GM18870 (cell line): ENCODE measurements around the gene PCDHB15.
"Not testable (repeated sequence)": the region's sequence is repeated elsewhere in the genome, so short reads cannot be mapped to it uniquely, and the experiment has no call there.

Source experiments
- ATAC-seq: cut with Tn5 transposase; IDR thresholded peaks from one replicate; pipeline ENCODE4 v1.9.1; 2021; ENCODE audit warnings: moderate library complexity; ENCODE audit not compliant: unreplicated experiment

The PCDHB15 gene

GRCh38 chr5:141245250-141245717 is at the start of gene PCDHB15:
Gene PCDHB15, plus strand, starts transcription at chr5:141245395. Its CDS starts 184 bp downstream, at chr5:141245579.
- no peak for ATAC-seq

- no peak for ATAC-seq
These were observed 48.8 kb upstream of the PCDHB15 start for GRCh38 chr5:141196363-141196762.

- ATAC-seq, result no peak
These were observed 45.6 kb upstream of the PCDHB15 start, which contains the start of gene PCDHB11 for GRCh38 chr5:141199359-141200235. Gene PCDHB11, plus strand, starts transcription at chr5:141199627. Its CDS starts 148 bp downstream, at chr5:141199775.

GRCh38 chr5:141201126-141201525 is 44.1 kb upstream of the PCDHB15 start:
- ATAC-seq, result not testable (repeated sequence)

- not testable (repeated sequence) for ATAC-seq
These were observed 43.5 kb upstream of the PCDHB15 start for GRCh38 chr5:141201646-141202045.

GRCh38 chr5:141208478-141208877 is 36.7 kb upstream of the PCDHB15 start, which contains the start of gene PCDHB12:
Gene PCDHB12, plus strand, starts transcription at chr5:141208719. Its CDS starts 189 bp downstream, at chr5:141208908.
- no peak for ATAC-seq

- not testable (repeated sequence) for ATAC-seq
These were observed 34.9 kb upstream of the PCDHB15 start for GRCh38 chr5:141210281-141210680.

GRCh38 chr5:141210849-141211248 is 34.3 kb upstream of the PCDHB15 start:
- ATAC-seq, result not testable (repeated sequence)

- ATAC-seq, result not testable (repeated sequence)
These were observed 31.4 kb upstream of the PCDHB15 start, which contains the start of gene PCDHB13 for GRCh38 chr5:141213656-141214339. Gene PCDHB13, plus strand, starts transcription at chr5:141213919. Its CDS starts 205 bp downstream, at chr5:141214124.

- ATAC-seq, result not testable (repeated sequence)
These were observed 30.6 kb upstream of the PCDHB15 start for GRCh38 chr5:141214583-141214982.

GRCh38 chr5:141215504-141215903 is 29.7 kb upstream of the PCDHB15 start:
- ATAC-seq, result not testable (repeated sequence)

- ATAC-seq, result not testable (repeated sequence)
These were observed 29.2 kb upstream of the PCDHB15 start for GRCh38 chr5:141216035-141216434.

- ATAC-seq, result no peak
These were observed 21.9 kb upstream of the PCDHB15 start, which contains the start of gene PCDHB14 for GRCh38 chr5:141223112-141223783. Gene PCDHB14, plus strand, starts transcription at chr5:141223343. Its CDS starts 163 bp downstream, at chr5:141223506.

GRCh38 chr5:141224844-141225243 is 20.4 kb upstream of the PCDHB15 start:
- not testable (repeated sequence) for ATAC-seq

GRCh38 chr5:141225421-141225820 is 19.8 kb upstream of the PCDHB15 start:
- not testable (repeated sequence) for ATAC-seq

GRCh38 chr5:141234109-141234667 is 11.0 kb upstream of the PCDHB15 start:
- ATAC-seq, result no peak

- not testable (repeated sequence) for ATAC-seq
These were observed 9.3 kb upstream of the PCDHB15 start for GRCh38 chr5:141235922-141236321.

- ATAC-seq, result no peak
These were observed 8.5 kb upstream of the PCDHB15 start for GRCh38 chr5:141236516-141237313.

- no peak for ATAC-seq
These were observed 3.7 kb upstream of the PCDHB15 start for GRCh38 chr5:141241496-141241895.
